ENCODE results near the gene TRIM8. TPM values are rescaled to one million over a fixed set of nuclear protein-coding genes. Genes with fewer than 3 reads are reported as not detected.

The TRIM8 gene
- total RNA-seq, 2 donors from 2014 or later, result 27.7 to 32.7 TPM

- Histone ChIP-seq H3K27ac (ENCODE audit: low read depth, low read length) (no peak overlapping the region), H3K27me3 (ENCODE audit: control insufficient read depth, insufficient read depth, low read length, poor library complexity, severe bottlenecking) (no peaks in the 10 kb centered on the region), H3K9me3 (ENCODE audit: control insufficient read depth, low read length) (no peaks in the 10 kb centered on the region), H3K4me3 (ENCODE audit: low read length) (no peak overlapping the region), H3K9ac (ENCODE audit: extremely low read depth, low read length, poor library complexity, severe bottlenecking) (no peak overlapping the region), H3K4me1 (ENCODE audit: control insufficient read depth, insufficient read depth, low read length) (no peaks in the 10 kb centered on the region), H3K36me3 (ENCODE audit: control insufficient read depth, insufficient read depth, low read length) (no peaks in the 10 kb centered on the region)
- Mint-ChIP-seq H3K27me3 (ENCODE audit: insufficient read depth) (no peaks in the 10 kb centered on the region), H3K27ac (no peak overlapping the region), H3K4me1 (peaks cover 10% of the 10 kb centered on the region), H3K36me3 (ENCODE audit: low read depth) (no peaks in the 10 kb centered on the region), H3K9me3 (no peaks in the 10 kb centered on the region), H3K4me3 (no peak overlapping the region)
- 65 to 80% methylated on average over 2 of the region's 2 CpGs for WGBS, 2 experiments (ENCODE audit: insufficient coverage in 1 of 2, insufficient read length in 1 of 2)
- TF ChIP-seq CTCF (conservative IDR thresholded peaks at IDR 0.05), result no peak
- no peak for DNase-seq
These were observed 4.7 kb upstream of the TRIM8 start for GRCh38 chr10:102639537-102639936.

GRCh38 chr10:102641402-102641801 is 2.9 kb upstream of the TRIM8 start:
- no peak for TF ChIP-seq CTCF (conservative IDR thresholded peaks at IDR 0.05)
- no peaks in the 10 kb centered on the region for H3K9me3 Mint-ChIP-seq
- peak overlapping the region; percentile 85 for H3K4me3 Mint-ChIP-seq
- peak overlapping the region; percentile 42 for H3K27ac ChIP-seq (ENCODE audit: low read depth, low read length)
- no peaks in the 10 kb centered on the region for H3K9me3 ChIP-seq (ENCODE audit: control insufficient read depth, low read length)
- H3K4me3 ChIP-seq (ENCODE audit: low read length), result peak overlapping the region; percentile 82
- H3K27ac Mint-ChIP-seq, result peak overlapping the region; percentile 93
- no peaks in the 10 kb centered on the region for H3K36me3 ChIP-seq (ENCODE audit: control insufficient read depth, insufficient read depth, low read length)
- H3K4me1 ChIP-seq (ENCODE audit: control insufficient read depth, insufficient read depth, low read length), result no peaks in the 10 kb centered on the region
- no peak for DNase-seq
- peak overlapping the region; percentile 40 for H3K9ac ChIP-seq (ENCODE audit: extremely low read depth, low read length, poor library complexity, severe bottlenecking)
- H3K36me3 Mint-ChIP-seq (ENCODE audit: low read depth), result no peaks in the 10 kb centered on the region
- no peaks in the 10 kb centered on the region for H3K27me3 ChIP-seq (ENCODE audit: control insufficient read depth, insufficient read depth, low read length, poor library complexity, severe bottlenecking)
- H3K27me3 Mint-ChIP-seq (ENCODE audit: insufficient read depth), result no peaks in the 10 kb centered on the region
- WGBS, 2 experiments (ENCODE audit: insufficient coverage in 1 of 2, insufficient read length in 1 of 2), result 44 to 46% methylated on average over 6 of the region's 7 CpGs
- peaks cover 13% of the 10 kb centered on the region for H3K4me1 Mint-ChIP-seq

- peak overlapping the region; percentile 93 for H3K27ac Mint-ChIP-seq
- H3K36me3 ChIP-seq (ENCODE audit: control insufficient read depth, insufficient read depth, low read length), result no peaks in the 10 kb centered on the region
- H3K27me3 ChIP-seq (ENCODE audit: control insufficient read depth, insufficient read depth, low read length, poor library complexity, severe bottlenecking), result no peaks in the 10 kb centered on the region
- peaks cover 20% of the 10 kb centered on the region for H3K4me1 Mint-ChIP-seq
- H3K36me3 Mint-ChIP-seq (ENCODE audit: low read depth), result no peaks in the 10 kb centered on the region
- no peaks in the 10 kb centered on the region for H3K4me1 ChIP-seq (ENCODE audit: control insufficient read depth, insufficient read depth, low read length)
- peak overlapping the region; percentile 85 for H3K9ac ChIP-seq (ENCODE audit: extremely low read depth, low read length, poor library complexity, severe bottlenecking)
- H3K9me3 ChIP-seq (ENCODE audit: control insufficient read depth, low read length), result no peaks in the 10 kb centered on the region
- H3K4me3 Mint-ChIP-seq, result peak overlapping the region; percentile 85
- no peaks in the 10 kb centered on the region for H3K27me3 Mint-ChIP-seq (ENCODE audit: insufficient read depth)
- peak; percentile 99 for DNase-seq
- WGBS, 2 experiments (ENCODE audit: insufficient coverage in 1 of 2, insufficient read length in 1 of 2), result 0% methylated on average over 8 to 77 of the region's 77 CpGs
- H3K9me3 Mint-ChIP-seq, result no peaks in the 10 kb centered on the region
- no peak for TF ChIP-seq CTCF (conservative IDR thresholded peaks at IDR 0.05)
- H3K4me3 ChIP-seq (ENCODE audit: low read length), result peak overlapping the region; percentile 82
- H3K27ac ChIP-seq (ENCODE audit: low read depth, low read length), result peak overlapping the region; percentile 94
These were observed 2.2 kb upstream of the TRIM8 start for GRCh38 chr10:102641880-102642735.

Data from endodermal cell (in vitro differentiated cells).